ENCODE data around the gene SAMD8.
A peak's percentile ranks its signal among the peaks of the same experiment; 100 is the strongest.

The SAMD8 gene

DNA sequence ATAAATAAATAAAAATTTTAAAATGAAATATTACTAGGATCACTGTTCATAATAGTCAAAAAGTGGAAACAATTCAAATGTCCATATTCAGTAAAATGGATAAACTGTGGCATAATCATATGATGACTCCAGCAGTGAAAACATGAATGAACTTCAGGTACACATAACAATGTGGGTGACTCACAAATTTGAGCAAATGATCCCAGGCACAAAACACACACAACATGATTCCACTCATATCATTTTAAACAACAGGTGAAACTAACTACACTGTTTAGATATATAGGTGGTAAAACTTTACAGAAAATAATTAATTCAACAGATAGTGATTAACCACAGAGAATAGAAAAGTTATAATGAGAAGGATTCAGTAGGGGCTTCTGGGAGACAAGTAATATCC is 14.7 kb upstream of the SAMD8 start:
- H3K4me3 ChIP-seq (ENCODE audit: low read length): no peak overlapping the region
- DNase-seq (ENCODE audit: low read depth): no peak
- TF ChIP-seq, protein P1, sequence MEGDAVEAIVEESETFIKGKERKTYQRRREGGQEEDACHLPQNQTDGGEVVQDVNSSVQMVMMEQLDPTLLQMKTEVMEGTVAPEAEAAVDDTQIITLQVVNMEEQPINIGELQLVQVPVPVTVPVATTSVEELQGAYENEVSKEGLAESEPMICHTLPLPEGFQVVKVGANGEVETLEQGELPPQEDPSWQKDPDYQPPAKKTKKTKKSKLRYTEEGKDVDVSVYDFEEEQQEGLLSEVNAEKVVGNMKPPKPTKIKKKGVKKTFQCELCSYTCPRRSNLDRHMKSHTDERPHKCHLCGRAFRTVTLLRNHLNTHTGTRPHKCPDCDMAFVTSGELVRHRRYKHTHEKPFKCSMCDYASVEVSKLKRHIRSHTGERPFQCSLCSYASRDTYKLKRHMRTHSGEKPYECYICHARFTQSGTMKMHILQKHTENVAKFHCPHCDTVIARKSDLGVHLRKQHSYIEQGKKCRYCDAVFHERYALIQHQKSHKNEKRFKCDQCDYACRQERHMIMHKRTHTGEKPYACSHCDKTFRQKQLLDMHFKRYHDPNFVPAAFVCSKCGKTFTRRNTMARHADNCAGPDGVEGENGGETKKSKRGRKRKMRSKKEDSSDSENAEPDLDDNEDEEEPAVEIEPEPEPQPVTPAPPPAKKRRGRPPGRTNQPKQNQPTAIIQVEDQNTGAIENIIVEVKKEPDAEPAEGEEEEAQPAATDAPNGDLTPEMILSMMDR (conservative IDR thresholded peaks at IDR 0.05; ENCODE audit: low read length): no peak

DNA sequence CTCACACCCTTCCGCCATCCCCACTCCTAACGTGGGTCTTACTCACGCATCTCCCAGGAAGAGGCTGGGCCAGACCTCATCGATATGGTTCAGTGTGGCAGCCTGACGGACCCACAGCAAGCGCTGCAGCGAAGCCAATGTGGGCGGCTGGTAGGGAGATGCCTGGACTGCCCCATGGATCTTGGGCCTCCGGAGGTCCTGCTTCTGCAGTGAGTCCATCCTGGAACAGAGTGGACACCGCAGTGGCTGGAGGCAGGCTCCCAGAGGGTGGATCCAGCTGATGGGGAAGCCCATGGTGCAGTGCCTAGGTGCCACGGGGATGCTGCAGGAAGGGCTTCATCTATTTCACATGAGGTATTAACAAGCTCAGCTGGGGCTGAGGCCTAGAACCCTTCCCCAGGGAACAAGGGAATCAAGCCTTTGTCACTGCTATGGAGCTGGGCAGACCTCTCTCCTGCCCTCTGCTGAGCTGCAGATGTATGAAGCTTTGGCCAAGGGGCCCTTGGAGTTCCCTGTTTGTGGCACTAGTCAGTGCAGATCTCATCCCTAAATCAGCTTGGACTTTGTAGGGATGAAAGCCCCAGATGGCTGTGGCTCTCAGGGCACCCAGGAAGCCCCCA is 13.7 kb upstream of the SAMD8 start:
- H3K4me3 ChIP-seq (ENCODE audit: low read length): no peak overlapping the region
- peak; percentile 44 for DNase-seq (ENCODE audit: low read depth)
- TF ChIP-seq, protein P1 (conservative IDR thresholded peaks at IDR 0.05; ENCODE audit: low read length): peak; percentile 69

DNA sequence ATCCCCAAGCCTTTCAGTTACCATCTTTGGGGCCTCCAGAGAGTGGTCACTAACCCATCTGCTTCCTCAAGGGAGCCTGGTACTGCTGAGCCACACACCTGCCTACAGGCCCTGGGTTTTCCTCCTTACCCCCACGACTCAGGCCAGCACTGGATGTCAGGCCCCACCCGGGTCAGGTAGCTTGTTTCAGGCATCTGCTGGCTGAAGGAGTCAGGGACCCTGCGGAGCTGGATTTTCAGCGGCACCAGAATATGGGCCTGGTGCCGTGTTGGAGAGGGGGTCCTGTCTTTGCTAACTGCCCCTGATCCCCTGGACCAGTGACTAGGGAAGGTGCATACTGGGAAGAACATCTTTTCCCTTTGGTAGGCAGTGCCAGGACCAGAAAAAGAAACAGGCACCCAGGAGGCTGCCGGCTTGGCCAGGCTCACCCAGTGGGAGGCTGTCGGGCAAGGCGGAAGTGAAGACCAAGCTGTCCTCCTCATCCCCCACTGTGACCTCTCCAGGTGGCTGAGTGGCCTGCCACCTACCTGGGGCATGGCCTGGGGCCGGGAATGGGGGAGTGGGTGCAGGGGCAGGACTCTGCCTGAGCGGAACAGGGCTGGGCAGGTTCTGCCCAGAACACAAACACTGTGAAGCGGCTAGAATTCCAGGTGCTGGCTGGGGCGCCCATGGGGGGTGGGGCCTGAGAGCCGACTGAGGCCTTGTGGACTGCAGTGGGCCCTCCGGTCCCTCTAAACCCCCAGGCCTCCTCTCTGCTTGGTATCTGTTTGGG is 12.4 kb upstream of the SAMD8 start:
- H3K4me3 ChIP-seq (ENCODE audit: low read length): no peak overlapping the region
- TF ChIP-seq, protein P1 (conservative IDR thresholded peaks at IDR 0.05; ENCODE audit: low read length): no peak
- DNase-seq (ENCODE audit: low read depth): no peak

DNA sequence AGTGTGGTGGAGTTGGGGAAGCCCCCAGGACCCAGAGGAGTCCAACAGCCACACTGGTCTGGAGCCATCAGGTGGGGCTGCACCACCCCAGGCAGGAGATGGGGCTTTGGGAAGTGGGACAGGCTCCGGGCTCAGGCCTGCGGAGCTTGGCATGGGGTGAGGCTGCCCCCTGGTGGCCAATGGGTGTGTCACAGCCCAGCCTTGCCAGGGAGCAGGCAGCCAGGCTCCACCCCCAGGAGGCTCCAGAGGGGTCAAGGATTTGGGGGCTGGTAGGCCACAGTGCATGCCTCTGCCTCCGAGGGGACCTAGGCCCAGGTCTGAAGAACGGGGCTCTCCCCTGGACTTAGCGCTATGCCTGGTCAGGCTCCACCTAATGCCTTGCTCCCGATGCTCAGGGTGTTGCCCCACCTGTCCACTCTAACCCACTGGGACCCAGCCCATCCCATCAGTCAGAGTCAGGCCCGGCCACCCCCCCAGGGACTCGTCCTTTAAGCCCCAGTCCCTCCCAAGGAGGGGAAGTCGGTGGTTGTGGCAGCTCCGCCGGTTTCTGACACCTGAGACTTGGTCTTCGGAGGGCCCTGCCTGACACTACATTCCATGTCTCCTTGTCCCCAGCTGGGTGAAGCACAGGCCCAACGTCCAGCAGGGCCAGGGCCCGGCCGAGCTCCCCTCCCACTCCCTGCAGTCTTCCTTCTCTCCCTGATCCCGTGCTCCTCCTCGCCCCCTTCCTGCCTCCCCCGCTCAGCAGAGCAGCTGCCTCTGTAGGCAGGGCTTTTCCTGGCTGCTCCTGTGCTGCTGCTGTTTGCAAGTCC is 11.3 kb upstream of the SAMD8 start:
- no peak overlapping the region for H3K4me3 ChIP-seq (ENCODE audit: low read length)
- TF ChIP-seq, protein P1 (conservative IDR thresholded peaks at IDR 0.05; ENCODE audit: low read length): peak; percentile 86
- peak; percentile 52 for DNase-seq (ENCODE audit: low read depth)

DNA sequence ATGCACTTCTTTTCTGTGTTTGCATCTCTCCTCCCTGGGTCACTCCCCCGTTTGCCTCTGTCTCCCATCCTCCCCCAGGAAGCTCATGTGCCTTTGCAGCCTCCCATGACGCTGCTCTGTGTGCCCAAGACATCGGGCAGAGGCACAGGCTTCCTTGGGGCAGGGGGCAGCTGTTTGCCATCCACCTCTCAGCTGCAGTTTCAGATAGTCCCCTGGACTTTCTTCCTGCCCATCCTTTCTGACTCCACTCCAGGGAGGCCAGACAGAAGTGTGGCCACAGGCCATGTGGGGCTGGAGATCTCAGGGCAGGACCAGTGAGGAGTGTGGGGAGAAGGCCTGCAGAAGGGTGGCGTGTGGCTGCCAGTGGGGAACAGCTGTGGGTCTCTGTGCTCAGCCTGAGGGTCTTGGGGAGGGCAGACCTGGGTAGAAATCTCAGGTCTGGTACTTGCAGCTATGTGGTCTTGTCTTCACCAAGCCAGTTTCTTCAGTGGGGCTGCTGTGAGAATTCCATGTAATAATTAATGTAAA is 10.6 kb upstream of the SAMD8 start:
- no peak overlapping the region for H3K4me3 ChIP-seq (ENCODE audit: low read length)
- DNase-seq (ENCODE audit: low read depth): no peak
- TF ChIP-seq, protein P1 (conservative IDR thresholded peaks at IDR 0.05; ENCODE audit: low read length): no peak

DNA sequence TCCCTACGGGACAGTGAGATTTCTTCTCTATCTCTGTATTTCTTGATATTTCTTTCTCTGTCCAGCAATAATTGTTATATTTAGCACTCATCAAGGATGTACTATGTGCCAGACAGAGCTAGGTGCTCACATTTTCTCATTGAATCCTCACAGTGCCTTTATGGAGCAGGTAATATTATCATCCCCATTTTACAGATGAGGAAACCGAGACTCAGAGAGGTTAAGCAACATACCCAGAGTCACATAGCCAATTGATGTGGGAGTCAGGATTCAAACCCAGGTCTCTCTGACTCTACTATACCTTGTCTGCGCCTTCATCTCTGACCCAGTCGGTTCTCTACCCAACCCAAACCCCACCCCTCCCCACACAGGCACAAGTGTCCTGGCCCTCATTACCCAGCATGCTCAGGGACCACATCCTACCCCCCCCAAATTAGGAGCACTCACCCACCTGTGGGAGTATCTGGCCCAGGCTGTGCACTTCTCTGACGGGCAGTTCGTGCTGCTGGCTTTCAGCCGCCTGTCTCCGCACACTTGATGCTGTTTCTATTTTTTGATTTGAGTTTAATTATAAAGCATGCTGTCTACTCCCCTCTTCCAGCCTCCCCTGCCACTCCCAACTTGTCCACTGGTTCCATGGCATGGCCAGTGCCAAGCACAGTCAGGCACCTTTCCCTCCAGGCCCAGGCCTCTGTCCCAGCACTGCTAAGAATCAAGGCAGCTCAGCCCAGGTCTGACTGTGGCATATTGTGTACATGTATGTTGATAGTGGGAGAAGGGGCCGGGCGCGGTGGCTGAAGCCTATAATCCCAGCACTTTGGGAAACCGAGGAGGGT is 9.8 kb upstream of the SAMD8 start:
- TF ChIP-seq, protein P1 (conservative IDR thresholded peaks at IDR 0.05; ENCODE audit: low read length): no peak
- H3K4me3 ChIP-seq (ENCODE audit: low read length): no peak overlapping the region
- DNase-seq (ENCODE audit: low read depth): no peak

Data from AG10803 (cell line).